DMS114 treated with DMSO at 0.1 percent for 48 hours (cell line): ENCODE measurements around the gene HSPBAP1.
"Not testable (repeated sequence)": the region's sequence is repeated elsewhere in the genome, so short reads cannot be mapped to it uniquely, and the experiment has no call there.

Experiments
- DNase-seq: peaks from one replicate; lab custom pipeline; 2025; ENCODE audit not compliant: unreplicated experiment; lab: John Stamatoyannopoulos, UW

The HSPBAP1 gene

DNA sequence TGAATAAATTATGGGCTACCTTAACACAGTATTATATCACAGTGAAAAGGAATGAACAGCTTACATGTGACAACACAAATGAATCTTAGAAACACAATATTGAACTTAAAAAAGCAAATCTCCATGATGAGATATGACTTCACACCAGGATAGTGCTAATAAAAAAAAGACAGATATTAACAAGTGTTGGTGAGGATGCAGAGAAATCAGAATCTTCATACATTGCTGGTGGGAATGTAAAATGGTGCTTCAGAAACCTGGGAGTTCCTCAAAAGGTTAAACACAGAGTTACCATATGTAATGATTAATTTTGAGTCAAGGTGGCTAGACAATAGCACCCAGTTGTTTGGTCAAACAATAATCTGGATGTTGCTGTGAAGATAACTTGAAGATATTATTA lies 51.4 kb downstream of the HSPBAP1 start:
- no peak for DNase-seq

DNA sequence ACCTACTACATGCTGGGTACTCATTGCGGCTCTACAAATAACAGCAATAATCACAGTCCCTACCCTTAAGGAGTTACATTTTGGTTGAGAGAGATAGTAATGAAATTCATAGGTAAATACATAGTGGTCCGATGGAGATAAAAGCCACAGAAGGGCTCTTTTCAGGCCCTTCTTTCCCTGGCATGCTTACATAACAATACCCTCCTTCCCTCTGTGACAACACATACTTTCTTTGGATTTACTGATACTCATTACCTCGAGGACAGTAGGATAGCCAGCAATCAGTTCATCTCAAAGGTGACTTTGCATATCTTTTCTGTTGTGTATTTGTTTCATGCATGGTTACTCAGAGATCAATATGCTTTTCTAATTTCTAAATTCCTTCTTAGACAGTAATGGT lies 54.5 kb downstream of the HSPBAP1 start:
- DNase-seq, result no peak

DNA sequence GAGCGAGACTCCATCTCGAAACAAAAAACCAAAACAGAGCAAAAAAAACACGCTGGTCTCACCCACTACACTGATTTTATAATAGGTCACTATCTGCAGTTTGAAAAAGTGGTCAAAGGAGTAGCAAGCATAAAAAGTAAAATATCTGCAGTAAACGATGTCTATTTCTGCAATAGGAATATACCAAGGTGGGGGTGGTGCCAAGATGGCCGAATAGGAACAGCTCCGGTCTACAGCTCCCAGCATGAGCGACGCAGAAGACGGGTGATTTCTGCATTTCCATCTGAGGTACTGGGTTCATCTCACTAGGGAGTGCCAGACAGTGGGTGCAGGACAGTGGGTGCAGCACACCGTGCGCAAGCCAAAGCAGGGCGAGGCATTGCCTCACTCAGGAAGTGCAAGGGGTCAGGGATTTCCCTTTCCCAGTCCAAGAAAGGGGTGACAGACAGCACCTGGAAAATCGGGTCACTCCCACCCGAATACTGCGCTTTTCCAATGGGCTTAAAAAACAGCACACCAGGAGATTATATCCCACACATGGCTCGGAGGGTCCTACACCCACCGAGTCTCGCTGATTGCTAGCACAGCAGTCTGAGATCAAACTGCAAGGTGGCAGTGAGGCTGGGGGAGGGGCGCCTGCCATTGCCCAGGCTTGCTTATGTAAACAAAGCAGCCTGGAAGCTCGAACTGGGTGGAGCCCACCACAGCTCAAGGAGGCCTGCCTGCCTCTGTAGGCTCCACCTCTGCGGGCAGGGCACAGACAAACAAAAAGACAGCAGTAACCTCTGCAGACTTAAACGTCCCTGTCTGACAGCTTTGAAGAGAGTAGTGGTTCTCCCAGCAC lies 60.7 kb downstream of the HSPBAP1 start:
- DNase-seq, result not testable (repeated sequence)

DNA sequence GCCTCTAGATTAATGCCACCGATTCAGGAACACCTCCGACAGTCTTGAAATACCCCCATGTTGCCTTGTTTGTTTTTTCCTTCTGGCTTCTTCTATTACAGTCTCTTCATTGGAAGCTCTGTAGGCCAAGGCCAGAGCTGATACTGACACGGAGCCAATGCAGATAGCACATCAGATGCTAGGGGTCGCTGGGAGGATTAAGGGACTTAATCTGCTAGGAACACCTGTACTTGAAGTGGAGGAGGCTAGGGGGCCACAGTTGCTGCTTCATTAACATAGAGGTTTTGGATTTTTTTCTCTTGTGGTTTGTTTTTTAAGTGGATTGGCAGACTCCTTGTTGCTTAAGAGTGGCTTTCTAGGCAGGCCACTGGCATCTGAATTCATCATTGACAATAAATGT lies 63.4 kb downstream of the HSPBAP1 start:
- no peak for DNase-seq

DNA sequence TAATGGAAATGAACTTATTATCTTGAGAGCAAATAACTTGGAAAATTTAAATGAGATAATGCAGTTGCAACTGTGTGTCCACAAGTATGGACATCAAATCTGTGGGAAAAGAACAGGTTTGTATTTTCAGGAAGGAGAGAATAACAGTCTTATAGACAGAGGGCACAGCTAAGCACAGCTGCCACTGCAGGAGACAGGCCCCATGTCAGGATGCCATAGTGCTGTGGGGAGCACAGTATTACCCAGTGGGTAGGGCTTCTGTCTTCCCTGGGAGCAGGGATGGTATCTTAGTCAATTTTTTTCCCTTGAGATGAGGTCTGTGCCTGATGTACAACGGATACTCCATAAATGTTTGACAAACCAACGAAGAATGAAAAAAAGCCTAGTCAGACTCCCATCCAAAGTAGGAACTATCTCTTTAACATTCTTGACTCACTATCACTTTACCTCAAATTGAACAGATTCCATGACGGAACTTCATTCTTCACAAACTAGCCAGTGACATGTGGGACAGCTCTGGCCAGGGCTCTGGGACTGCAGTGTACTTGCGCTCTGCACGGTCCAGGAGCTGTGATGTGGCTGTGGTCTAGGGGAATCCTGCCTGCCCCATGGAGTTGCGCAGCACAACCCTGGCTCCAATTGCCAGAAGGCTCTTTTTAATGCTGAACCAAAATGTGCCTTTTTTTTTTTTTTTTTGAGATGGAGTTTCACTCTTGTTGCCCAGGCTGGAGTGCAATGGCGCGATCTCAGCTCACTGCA lies 64.7 kb downstream of the HSPBAP1 start:
- DNase-seq, result no peak

DNA sequence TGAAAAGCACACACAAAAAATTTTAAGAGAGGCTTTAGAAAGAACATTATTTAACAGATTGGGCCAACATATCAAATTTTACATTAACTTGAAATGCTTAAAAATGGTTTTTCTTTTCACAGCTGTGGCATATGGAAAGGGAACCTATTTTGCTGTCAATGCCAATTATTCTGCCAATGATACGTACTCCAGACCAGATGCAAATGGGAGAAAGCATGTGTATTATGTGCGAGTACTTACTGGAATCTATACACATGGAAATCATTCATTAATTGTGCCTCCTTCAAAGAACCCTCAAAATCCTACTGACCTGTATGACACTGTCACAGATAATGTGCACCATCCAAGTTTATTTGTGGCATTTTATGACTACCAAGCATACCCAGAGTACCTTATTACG lies 65.4 kb downstream of the HSPBAP1 start:
- no peak for DNase-seq

DNA sequence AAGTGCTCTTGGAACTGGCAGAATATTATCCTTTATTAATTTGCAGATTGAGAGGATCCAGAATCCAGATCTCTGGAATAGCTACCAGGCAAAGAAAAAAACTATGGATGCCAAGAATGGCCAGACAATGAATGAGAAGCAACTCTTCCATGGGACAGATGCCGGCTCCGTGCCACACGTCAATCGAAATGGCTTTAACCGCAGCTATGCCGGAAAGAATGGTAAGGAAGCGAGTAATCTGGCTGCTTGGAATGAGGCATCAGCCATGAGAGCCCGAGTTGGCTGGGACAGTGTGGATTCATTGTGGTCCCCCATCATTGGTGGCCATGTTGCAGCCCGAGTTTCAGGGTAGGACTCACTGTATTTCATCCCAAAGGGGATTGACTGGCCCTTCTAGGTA lies 65.9 kb downstream of the HSPBAP1 start:
- no peak for DNase-seq

DNA sequence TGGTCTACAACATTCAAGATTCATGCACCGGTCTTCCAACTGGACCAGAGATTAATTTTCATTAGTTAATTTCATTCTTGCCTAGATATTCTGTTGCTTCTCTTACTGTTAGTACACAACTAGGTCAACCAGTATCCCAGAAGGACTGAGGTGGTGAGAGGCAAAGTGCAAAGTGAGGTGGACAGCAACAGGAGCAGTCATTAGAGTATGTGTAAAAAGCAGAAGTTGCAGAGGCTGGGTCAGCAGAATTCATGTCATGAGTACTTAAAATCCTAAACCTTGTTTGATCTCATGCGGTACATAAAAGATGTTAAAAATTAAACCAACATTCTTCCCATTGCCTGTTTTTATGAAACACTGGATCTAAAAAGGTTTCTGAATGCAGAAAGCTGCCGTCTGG lies 66.3 kb downstream of the HSPBAP1 start:
- no peak for DNase-seq

DNA sequence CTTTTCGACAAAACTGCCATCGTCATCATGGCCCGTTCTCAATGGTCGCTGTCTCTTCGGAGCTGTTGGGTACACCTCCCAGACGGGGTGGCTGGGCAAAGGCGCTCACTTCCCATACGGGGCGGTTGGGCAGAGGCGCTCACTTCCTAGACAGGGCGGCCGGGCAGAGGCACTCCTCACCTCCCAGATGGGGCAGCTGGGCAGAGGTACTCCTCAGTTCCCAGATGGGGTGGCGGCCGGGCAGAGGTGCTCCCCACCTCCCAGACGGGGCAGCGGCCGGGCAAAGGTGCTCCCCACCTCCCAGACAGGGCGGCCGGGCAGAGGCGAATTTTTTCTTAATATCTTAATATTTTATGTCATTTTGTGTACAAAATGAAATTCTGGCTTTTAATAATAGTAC lies 68.5 kb downstream of the HSPBAP1 start:
- no peak for DNase-seq

DNA sequence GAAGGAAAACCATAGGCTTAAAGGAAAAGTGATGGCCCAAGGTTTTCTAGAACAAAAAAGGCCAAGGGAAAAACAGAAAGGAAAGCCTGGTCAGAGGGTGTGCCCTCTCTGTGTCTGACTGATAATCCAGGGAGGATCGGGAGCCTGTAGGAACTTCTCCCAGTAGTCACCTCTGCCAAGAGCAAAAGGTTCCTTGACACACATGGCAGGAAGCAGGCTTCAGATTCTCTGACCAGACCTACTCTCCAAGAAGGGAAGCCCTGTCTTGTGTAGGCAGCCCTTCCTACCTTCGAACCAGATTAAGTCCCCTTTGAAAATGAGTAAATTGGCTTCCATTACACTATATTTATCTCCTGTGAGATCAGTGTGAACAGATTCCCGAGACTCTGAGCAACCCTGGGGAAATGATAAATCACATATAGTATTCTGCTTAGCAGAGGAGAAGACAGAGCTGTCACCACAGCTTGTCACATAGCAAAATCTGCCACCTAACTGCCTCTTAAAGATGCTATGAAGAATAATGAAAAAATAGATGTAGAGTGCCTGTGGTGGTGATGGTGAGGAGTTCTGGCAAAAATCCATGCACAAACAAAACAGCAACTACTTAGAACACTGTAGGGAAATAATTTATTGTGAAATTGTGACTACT lies 74.2 kb downstream of the HSPBAP1 start:
- no peak for DNase-seq

DNA sequence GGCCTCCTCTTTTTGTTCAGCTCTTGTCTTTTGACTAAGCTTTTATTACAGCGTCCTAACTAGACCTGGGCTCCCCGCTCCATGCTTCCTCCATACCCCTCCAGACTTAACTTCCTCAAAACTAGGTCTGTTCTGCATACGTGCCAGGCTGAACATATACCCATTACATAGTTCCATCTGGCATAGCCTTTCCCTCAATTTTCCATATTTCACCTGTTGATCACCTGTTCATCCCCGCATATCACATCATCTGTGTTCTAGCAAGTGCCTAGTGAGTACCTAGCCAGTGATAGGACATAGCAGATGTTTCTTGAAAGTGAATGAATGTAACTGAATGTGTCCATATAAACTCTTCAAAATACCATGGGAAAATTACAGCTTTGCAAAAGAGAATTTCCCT lies 77.0 kb downstream of the HSPBAP1 start:
- DNase-seq, result no peak

DNA sequence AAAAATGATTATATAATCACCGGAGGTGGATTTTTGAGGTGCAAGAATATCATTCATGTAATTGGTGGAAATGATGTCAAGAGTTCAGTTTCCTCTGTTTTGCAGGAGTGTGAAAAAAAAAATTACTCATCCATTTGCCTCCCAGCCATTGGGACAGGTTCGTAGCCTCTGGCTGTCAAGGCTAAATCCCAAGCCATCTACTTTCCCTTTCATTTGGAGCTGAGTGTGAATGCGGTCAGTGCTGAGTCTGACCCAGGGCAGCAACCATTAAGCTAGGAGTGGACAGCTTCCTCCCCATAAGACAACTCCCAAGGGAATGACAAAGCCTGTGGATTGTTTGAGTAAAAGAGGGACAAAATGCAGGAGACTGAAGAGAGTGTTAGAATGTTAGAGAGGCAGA lies 79.4 kb downstream of the HSPBAP1 start:
- no peak for DNase-seq

DNA sequence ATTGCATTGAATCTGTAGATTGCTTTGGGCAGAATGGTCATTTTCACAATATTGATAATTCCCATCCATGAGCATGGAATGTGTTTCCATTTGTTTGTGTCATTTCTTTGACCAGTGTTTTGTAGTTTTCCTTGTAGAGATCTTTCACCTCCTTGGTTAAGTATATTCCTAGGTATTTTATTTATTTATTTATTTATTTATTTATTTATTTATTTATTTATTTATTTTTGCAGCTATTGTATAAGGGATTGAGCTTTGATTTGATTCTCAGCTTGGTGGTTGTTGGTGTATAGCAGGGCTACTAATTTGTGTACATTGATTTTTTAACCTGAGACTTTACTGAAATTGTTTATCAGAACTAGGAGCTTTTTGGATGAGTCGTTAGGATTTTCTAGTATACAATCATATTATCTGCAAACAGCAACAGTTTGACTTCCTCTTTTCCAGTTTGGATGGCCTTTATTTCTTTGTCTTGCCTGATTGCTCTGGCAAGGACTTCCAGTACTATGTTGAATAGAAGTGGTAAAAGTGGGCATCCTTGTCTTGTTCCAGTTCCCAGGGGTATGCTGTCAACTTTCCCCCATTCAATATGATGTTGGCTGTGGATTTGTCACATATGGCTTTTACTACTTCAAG lies 82.9 kb downstream of the HSPBAP1 start:
- DNase-seq, result not testable (repeated sequence)

DNA sequence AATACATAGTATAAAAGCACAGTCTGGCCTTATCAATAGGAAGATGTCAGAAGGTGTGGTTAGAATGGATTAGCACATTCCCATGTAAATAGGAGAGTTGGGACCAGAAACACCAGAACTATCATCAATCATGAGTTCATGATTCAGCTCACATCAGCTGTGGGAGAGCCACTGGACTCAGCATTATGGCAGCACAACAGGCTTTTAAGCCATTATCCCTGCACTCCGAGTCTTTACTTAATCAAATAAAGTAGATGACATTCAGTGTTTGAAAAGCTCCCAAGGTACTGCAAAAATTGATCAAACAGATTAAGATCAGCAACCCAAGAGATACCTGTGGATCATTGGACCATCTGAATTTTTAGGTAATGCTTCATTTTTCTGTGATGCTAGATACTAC lies 88.3 kb downstream of the HSPBAP1 start:
- DNase-seq, result no peak

DNA sequence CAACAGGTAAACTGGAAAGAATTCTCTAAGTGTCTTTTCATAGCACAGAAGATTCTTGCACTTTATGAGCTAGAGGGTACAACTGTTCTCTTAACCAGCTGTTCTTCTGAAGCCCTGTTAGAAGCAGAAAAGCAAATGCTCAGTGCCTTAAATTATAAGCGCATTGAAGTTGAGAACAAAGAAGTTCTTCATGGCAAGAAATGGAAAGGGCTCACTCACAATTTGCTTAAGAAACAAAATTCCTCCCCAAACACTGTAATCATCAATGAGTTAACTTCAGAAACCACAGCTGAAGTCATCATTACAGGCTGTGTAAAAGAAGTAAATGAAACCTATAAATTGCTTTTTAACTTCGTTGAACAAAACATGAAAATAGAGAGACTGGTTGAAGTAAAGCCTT lies 93.4 kb downstream of the HSPBAP1 start:
- no peak for DNase-seq

DNA sequence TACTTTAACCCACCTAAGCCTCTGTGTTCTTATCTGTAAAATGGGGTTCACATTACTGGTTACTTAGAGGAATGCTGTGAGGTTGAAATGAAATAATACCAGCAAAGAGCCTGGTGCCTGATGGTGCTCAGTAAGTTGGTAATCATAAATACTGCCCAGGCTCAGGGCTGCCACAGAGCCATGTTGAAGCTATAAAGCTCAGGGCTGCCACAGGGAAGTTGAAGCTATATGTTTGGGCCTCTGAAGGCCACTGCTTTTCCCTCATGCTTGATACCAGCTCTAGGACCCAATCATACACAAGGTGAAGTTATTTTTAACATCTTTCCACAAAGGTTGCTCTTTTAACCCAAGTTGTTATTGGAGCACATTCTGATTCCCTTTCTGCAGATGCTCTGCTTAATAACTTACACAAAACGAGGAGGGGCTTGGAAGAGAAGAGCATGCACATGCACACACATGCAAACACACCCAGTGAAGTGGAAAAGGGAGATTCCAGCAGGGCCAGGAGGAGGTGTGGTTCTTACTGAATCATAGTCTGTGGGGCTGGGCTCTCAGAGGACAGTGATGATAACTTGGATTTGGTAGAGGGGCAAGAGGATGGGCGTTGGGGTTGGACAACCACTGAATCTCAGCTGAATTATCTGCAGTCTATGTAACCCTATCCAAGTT lies 95.5 kb downstream of the HSPBAP1 start:
- no peak for DNase-seq

DNA sequence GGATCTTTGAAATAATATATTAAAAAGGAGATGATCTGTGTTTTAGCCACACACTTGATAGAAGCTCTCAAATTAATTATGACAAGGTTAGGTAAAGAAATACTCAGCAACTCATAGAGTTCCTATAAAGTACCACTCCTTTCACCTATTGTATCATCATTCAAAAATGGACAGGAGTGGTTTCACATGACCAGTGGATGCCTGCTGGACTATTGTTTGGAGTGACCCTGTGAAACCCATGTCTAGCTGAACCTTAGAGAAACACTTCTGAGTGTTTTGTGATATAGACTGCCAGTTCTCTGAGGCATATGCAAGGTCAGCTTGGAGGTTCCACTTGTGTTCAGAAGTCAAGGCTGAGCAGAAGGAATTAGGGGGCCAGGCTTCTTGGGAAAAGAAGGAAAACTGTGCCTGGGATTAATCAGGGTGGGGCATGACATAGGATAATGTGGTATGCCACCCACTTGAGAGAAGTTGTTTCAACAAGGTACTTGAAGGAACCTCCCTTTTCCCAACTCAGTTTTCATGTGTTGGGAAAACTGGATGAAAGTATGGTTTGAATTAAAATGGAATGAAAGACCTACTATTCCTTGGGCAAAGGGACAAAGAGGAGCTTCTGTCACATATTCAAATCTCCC lies 97.6 kb downstream of the HSPBAP1 start:
- DNase-seq, result no peak

DNA sequence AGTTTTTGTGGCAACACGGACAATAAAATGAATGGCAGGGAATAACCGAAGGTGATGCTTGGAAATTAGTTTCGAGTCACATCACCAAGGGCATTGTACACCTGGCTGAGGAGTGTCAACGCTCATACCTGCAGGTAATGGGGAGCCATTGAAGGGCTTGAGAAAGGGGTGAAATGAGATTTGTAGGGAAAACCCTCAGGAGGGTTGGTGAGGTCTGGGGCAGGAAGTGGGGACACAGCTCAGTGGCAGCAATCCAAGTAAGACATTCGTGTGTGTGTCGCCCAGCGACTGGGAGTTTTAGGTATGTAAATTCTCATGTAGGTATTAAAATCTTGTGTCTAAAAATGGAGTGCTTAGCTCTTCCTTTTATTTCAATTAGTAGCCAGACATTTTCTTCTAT lies 98.7 kb downstream of the HSPBAP1 start:
- DNase-seq, result no peak

DNA sequence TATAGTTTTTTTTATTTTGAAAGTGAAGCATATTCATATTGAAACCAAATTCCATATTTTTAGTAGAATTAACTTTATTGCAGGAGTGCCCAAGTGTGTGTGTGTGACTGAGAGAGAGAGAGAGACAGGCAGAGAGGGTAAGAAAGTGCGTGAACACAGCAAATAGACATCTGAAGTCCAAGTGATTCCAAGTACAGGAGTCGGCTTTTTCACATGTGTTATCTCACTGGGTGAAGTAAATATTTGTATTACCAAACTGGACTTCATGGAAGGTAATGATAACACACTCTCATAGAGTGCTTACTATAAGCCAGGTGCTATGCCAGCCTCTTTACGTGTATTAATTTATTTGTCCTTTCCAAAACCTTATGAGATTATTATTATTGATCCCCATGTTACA lies 101.0 kb downstream of the HSPBAP1 start:
- DNase-seq, result no peak

DNA sequence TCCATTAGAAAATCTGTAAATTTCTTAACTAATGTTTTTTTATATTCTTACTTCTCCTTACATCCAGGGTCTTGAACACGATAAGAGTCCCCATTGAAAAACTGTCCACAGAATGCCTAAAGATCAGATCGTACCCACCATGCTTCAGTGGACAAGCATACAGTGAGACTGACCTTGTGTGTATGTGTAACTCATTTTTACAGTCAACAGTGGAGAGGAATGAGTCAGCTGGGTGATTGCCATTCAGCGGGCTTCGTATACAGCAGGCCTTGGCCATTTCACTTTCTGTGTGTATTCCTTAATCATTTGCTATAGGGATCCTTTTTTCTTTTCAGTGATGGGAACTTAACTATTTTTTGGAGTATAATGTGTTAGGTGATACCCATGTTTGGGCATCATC lies 102.4 kb downstream of the HSPBAP1 start:
- no peak for DNase-seq

DNA sequence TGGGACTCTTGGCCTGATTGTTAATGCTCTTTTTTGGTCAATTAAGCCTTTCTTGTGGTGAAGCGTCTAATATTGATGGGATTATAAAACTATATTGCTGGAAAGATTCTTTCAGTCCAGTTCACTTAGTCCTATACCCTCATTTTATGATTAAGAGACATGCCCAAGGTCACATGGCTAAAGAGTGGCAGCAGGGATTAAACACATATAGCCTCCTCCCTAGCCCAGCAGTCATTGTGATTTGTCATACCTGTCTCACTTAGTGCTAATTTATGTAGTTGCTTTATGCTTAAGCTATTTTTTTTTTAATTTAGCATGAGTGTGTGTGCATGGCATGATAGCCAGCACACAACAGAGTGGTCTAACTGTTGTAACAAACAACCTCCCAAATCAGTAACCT lies 103.5 kb downstream of the HSPBAP1 start:
- DNase-seq, result no peak
